NCI-H1417 treated with DMSO at 0.1 percent for 48 hours (cell line): ENCODE results near the gene BPGM.

Experiments used
- DNase-seq: peaks from one replicate; lab custom pipeline; 2025; lab: John Stamatoyannopoulos, UW

Gene BPGM

GRCh38 chr7:134720091-134720935, 73.7 kb downstream of the BPGM start:
- no peak for DNase-seq

- DNase-seq: no peak
These were observed 74.5 kb downstream of the BPGM start for GRCh38 chr7:134721171-134721570.

- DNase-seq: no peak
These were observed 76.2 kb downstream of the BPGM start for GRCh38 chr7:134722786-134723322.

DNA sequence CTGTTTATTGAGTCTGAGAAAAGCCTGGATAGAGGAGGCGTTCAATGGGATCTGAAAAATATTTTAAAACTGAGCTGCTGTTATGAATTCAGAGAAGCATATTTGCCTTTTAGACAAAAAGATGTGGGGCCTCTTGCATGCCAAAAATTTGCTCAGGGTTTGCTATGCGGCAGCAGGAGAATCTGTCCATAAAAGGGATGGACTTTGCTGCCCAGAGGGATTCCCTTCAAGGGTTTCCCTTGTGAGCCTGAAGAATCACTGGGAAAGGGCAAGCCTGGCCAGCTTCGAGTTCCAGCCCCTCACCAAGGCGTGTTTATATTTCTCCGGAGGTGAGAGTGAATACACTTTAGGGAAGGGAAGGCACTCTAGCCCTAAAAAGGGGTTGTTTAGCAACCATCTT, 77.2 kb downstream of the BPGM start:
- DNase-seq: no peak

DNA sequence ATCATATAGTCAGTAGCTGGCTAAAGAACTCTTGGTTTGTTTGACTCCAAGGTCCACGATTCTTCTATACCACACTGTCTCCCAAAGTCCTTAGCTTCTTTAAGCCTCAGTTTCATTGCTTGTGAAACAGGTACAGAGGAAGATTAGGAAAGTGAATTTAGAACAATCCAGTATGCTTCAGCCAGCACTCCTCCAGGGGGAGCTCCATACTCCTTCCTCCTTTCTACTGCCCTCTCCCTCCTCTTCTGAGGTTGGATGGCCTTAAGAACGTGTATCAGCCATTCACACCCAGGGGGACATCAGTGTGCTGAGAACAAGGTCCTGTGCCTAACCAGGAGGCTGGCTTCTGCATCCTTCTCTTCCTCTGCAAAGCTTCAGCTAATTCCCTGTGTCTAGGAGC, 78.0 kb downstream of the BPGM start:
- DNase-seq: no peak

GRCh38 chr7:134726581-134726980, 79.9 kb downstream of the BPGM start:
- no peak for DNase-seq

DNA sequence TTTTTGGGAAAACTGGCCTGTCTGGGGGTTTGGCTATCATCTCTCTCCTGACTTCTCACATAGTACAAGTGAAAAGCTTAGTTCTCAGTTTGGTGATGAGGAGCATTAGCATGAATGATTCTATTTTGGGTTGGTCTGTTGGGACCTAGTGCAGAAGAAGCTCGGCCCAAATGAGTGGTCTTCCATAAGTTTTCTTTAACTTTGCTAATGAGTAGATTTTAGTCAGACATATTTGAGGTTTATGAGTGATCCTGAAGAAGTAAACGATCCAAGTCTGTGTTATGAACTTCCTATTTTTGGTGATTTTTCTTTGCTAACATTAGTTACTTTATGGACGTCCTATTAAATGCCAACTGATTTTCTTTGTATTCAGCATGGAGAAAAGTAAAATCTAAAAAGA, 81.1 kb downstream of the BPGM start:
- DNase-seq: no peak
